Measurements from ENCODE around the gene AFAP1.

Gene AFAP1

GRCh38 chr4:7761312-7761711, 178.3 kb downstream of the AFAP1 start:
- TF ChIP-seq, protein P1, sequence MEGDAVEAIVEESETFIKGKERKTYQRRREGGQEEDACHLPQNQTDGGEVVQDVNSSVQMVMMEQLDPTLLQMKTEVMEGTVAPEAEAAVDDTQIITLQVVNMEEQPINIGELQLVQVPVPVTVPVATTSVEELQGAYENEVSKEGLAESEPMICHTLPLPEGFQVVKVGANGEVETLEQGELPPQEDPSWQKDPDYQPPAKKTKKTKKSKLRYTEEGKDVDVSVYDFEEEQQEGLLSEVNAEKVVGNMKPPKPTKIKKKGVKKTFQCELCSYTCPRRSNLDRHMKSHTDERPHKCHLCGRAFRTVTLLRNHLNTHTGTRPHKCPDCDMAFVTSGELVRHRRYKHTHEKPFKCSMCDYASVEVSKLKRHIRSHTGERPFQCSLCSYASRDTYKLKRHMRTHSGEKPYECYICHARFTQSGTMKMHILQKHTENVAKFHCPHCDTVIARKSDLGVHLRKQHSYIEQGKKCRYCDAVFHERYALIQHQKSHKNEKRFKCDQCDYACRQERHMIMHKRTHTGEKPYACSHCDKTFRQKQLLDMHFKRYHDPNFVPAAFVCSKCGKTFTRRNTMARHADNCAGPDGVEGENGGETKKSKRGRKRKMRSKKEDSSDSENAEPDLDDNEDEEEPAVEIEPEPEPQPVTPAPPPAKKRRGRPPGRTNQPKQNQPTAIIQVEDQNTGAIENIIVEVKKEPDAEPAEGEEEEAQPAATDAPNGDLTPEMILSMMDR (IDR thresholded peaks at IDR 0.05; ENCODE audit: low read depth, low read length, missing control alignments): no peak
- Histone ChIP-seq H3K36me3 (replicated peaks) (peaks cover 80% of the 10 kb centered on the region), H3K27me3 (replicated peaks) (no peaks in the 10 kb centered on the region), H3K4me3 (ENCODE audit: low read depth, low read length) (no peak overlapping the region), H3K27ac (no peak overlapping the region)
- no peak for DNase-seq
- in situ Hi-C loops (cut with HindIII; ENCODE audit: low pct_ligation_motif_present, low sequenced_read_pairs): no loop called here

DNA sequence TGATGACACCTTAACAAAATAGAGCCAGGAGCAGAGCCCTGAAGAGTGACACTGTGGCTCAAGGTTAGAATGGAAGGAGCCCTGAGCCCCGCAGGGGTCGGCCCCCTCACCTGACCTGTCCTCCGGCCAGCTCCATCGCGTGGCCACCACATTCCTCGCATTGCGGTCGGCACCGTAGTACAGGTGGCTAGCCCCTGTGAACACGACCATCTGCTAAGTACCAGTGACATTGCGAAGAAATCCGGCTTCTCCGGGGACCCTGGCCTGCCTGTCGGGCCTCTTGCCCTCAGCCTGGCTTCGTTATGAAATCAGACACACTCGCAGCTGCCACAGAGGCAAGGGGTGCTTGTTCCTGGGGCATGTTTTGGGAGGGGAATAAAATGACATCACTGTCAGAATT, 179.0 kb downstream of the AFAP1 start:
- H3K27ac ChIP-seq: no peak overlapping the region
- DNase-seq: no peak
- H3K27me3 ChIP-seq (replicated peaks): no peaks in the 10 kb centered on the region
- H3K4me3 ChIP-seq (ENCODE audit: low read depth, low read length): no peak overlapping the region
- in situ Hi-C loops (cut with HindIII; ENCODE audit: low pct_ligation_motif_present, low sequenced_read_pairs): no loop called here
- peaks cover 74% of the 10 kb centered on the region for H3K36me3 ChIP-seq (replicated peaks)
- TF ChIP-seq, protein P1 (IDR thresholded peaks at IDR 0.05; ENCODE audit: low read depth, low read length, missing control alignments): no peak

GRCh38 chr4:7760228-7760627, 179.4 kb downstream of the AFAP1 start:
- H3K36me3 ChIP-seq (replicated peaks): peaks cover 69% of the 10 kb centered on the region
- no peak overlapping the region for H3K4me3 ChIP-seq (ENCODE audit: low read depth, low read length)
- in situ Hi-C loops (cut with HindIII; ENCODE audit: low pct_ligation_motif_present, low sequenced_read_pairs): no loop called here
- no peaks in the 10 kb centered on the region for H3K27me3 ChIP-seq (replicated peaks)
- TF ChIP-seq, protein P1 (IDR thresholded peaks at IDR 0.05; ENCODE audit: low read depth, low read length, missing control alignments): no peak
- H3K27ac ChIP-seq: no peak overlapping the region
- no peak for DNase-seq

GRCh38 chr4:7759635-7760034, 180.0 kb downstream of the AFAP1 start:
- TF ChIP-seq, protein P1 (IDR thresholded peaks at IDR 0.05; ENCODE audit: low read depth, low read length, missing control alignments): no peak
- no peak overlapping the region for H3K27ac ChIP-seq
- H3K36me3 ChIP-seq (replicated peaks): peaks cover 64% of the 10 kb centered on the region
- DNase-seq: no peak
- in situ Hi-C loops (cut with HindIII; ENCODE audit: low pct_ligation_motif_present, low sequenced_read_pairs): no loop called here
- H3K27me3 ChIP-seq (replicated peaks): no peaks in the 10 kb centered on the region
- H3K4me3 ChIP-seq (ENCODE audit: low read depth, low read length): no peak overlapping the region

DNA sequence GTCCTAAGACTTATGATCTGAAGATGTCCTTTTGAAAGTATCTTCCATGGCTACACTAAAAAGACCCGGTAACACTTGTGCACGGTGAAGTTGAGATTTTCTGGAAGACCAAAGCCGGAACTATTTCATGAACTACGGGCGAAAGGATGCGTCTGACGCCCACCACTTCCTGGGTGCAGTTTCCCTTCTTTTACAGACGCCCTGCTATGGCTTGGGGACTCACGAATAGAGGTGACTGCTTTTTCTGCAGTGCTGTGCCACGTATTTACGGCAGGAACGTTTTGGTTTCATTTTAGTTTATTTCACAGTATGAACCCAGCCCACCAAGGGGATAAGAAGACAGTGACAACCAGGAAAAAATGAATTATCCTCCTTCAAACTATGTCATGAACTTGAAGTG, 180.4 kb downstream of the AFAP1 start:
- DNase-seq: no peak
- Histone ChIP-seq H3K36me3 (replicated peaks) (peaks cover 64% of the 10 kb centered on the region), H3K27ac (no peak overlapping the region), H3K27me3 (replicated peaks) (no peaks in the 10 kb centered on the region), H3K4me3 (ENCODE audit: low read depth, low read length) (no peak overlapping the region)
- in situ Hi-C loops (cut with HindIII; ENCODE audit: low pct_ligation_motif_present, low sequenced_read_pairs): no loop called here
- TF ChIP-seq, protein P1 (IDR thresholded peaks at IDR 0.05; ENCODE audit: low read depth, low read length, missing control alignments): no peak

DNA sequence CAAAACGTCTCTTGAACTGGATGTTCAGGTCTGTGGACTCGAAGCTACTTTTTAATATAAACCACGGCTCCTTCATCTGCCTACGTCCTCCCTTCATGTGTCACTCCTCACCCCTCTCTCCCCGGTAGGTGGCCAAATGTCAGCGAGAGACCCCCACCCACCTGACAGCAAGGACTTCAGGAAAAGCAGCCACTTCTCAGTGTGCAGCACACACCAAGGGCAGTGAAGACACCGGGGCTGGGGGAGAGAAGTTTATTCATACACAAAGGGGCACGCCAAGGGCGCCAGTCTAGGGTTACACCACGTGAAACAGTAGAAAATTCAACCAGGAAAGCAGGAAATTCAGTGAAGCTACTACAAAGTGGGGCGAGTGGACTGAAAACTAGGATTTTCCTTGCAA, 181.2 kb downstream of the AFAP1 start:
- no peak overlapping the region for H3K27ac ChIP-seq
- TF ChIP-seq, protein P1 (IDR thresholded peaks at IDR 0.05; ENCODE audit: low read depth, low read length, missing control alignments): no peak
- DNase-seq: no peak
- in situ Hi-C loops (cut with HindIII; ENCODE audit: low pct_ligation_motif_present, low sequenced_read_pairs): no loop called here
- peaks cover 62% of the 10 kb centered on the region for H3K36me3 ChIP-seq (replicated peaks)
- H3K4me3 ChIP-seq (ENCODE audit: low read depth, low read length): no peak overlapping the region
- no peaks in the 10 kb centered on the region for H3K27me3 ChIP-seq (replicated peaks)

All from brain microvascular endothelial cell (primary cell).